Motor neuron (in vitro differentiated cells): ENCODE measurements around the gene COX17. TPM values are rescaled to one million over a fixed set of nuclear protein-coding genes. Genes with fewer than 3 reads are reported as not detected.

Experiments
- ATAC-seq, 8 experiments: fragments of 200-7000 bp; cut with Tn5 transposase; replicated peaks in 6 of 8; 2 replicates each; pipeline ENCODE4 v1.8.0; 2021; ENCODE audit warnings: mild to moderate bottlenecking in 8 of 8, moderate library complexity in 8 of 8
- H3K27ac ChIP-seq, 2 donors: fragments of 250-450 bp; sonication (Bioruptor Pico); 2 replicates each; pipeline ENCODE4 v1.9.0; 2021; ENCODE audit warnings: antibody characterized with exemption in 2 of 2, mild to moderate bottlenecking in 2 of 2, moderate library complexity in 1 of 2
- H3K4me1 ChIP-seq, 2 donors: fragments of 250-450 bp; sonication (Bioruptor Pico); replicated peaks in 1 of 2; 2 replicates each; pipeline ENCODE4 v1.6.1; 2021; ENCODE audit warnings: antibody characterized with exemption in 2 of 2, mild to moderate bottlenecking in 2 of 2, moderate library complexity in 1 of 2
- H3K4me3 ChIP-seq, 5 donors: fragments of 250-450 bp; sonication (Bioruptor Pico); 2 replicates each; pipeline ENCODE4 v1.9.0; 2021; ENCODE audit warnings: antibody characterized with exemption in 5 of 5, mild to moderate bottlenecking in 5 of 5, moderate library complexity in 4 of 5
- WGBS, 10 experiments: fragments of 450-650 bp; shearing (Covaris generic); methylation state at CpG; one replicate each; pipeline ENCODE4 v1.0.0; 2022; 5-methylcytosine and 5-hydroxymethylcytosine counted together
- in situ Hi-C, 9 experiments: fragments of 400-800 bp; cut with MboI; loops; one replicate each; pipeline ENCODE4 v1.15.0; 2021; ENCODE audit warnings: low sequenced_read_pairs in 9 of 9, low pct_unique_long_range_greater_than_20kb in 2 of 9; ENCODE audit not compliant: unreplicated experiment in 9 of 9
- total RNA-seq, 8 experiments: library from RNA; unstranded; fragments of 300-600 nt; gene quantifications; 2 replicates each; pipeline versions ENCODE4 v1.2.3 to v1.2.4, GENCODE V29; 2022

The COX17 gene
- total RNA-seq, 8 experiments from 2014 or later, result 46.4 to 71.4 (median 54.9) TPM

DNA sequence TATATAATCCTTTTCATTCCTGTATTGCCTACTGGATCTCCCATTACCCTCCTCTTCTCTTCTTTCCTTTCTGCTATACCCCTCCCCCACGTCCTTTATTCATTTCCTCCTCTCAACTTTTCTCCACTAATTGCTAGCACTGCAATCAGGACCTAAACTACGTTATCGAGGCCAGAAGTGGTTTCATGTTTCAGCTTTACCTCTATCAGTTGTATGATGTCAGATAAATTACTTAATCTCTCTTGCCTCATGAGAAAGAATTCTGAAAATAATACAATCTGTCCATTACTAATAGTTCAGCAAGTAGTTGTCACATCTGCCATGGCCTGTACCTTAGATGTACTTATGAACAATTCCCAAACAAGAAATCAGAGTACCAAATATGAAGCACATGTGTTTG lies 27.4 kb downstream of the COX17 start:
- in situ Hi-C loops, result no loop called here

DNA sequence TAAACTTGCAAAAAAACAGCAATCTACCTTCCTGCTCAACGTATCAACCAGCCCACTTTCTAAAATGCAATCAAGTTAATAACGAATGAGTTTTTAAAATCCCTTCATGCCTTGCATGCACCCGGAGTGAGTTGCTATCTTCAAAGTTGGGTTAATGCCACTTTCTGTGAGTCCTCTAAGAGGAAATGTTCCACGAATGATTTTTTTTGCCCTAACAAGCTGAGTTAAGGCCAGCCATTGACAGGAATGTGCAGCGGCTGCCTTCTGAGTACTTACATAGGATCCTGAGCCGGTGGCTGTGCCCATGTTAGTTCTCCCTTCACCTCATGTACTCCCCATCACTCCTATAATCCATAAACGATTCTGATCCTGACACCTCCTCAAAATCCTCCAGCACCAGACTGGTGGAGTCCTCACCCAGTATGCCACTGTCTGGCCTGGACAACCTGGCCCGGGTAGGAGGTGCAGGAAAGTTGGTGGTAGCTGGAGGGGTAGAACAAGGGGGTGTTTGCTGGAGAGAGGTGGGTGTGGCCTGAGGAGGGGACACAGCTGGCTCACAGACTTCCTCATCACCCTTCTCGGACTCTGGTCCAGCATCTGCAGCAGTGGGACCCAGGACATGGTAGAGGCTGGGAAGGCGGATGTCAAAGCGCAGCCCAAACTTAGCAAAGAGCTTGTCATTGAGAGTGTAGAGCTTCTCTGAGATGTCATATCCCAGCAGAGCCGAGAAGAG lies 29.2 kb downstream of the COX17 start:
- no peak for ATAC-seq
- H3K4me3 ChIP-seq, result no peak overlapping the region
- 27 to 70% (median 67%) methylated on average over 1 to 8 of the region's 12 CpGs for WGBS, 10 experiments
- in situ Hi-C loops, result no loop called here
- no peak overlapping the region for H3K27ac ChIP-seq
- peaks cover 0 to 11% of the 10 kb centered on the region in 2 donors for H3K4me1 ChIP-seq

More for the DNA sequence above, 27.4 kb downstream of the COX17 start:
- Histone ChIP-seq H3K27ac (no peak overlapping the region), H3K4me1 (peaks cover 0 to 7% of the 10 kb centered on the region in 2 donors), H3K4me3 (no peak overlapping the region)
- 0 to 76% (median 50%) methylated on average over 2 to 3 of the region's 3 CpGs for WGBS, 10 experiments
- ATAC-seq, result no peak

DNA sequence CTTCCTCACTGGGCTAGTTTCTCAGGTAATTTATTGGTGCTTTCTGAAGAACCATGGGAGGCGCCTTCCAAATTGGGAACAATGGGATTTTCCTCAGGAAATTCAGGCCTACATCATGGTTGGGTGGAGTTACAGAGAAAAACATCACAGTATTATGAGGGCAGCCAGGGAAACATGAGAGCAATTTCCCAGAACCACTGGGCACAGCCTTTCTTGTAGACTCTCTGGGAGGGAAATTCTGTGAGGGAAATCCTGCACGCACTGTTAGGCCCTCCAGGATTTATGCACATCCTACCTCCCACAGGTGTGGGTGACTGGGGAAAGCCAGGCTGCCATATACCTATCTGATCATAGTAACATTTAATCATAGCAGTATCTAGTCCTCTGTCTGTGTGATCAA lies 30.0 kb downstream of the COX17 start:
- Histone ChIP-seq H3K4me3 (no peak overlapping the region), H3K27ac (no peak overlapping the region), H3K4me1 (peaks cover 0 to 17% of the 10 kb centered on the region in 2 donors)
- ATAC-seq, result peak in 5 of 8 experiments; percentile 38 to 87 (median 54)
- in situ Hi-C loops, result no loop called here
- 67 to 100% (median 100%) methylated on average over 1 to 2 of the region's 2 CpGs; no CpG with 5 or more reads in 5 of the 10 experiments for WGBS, 10 experiments

DNA sequence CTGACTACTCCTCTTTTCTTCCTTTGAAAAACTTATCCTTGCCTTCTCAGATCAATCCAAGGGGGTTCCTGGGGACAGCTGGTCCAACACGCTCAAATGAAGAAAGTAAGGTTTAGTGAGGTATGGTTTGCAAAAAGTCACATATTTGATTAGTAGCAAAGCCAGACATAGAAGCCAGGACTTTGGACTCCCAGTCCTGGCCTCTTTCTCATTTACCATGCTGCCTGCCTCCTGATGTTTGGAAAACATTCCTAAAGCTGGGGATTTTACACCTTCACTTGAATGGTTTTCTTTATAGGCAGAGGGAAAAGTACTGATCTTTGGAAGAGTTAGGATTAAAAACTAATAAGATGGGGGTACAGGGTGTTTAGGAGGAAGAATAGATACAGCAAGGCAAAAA lies 31.4 kb downstream of the COX17 start:
- peaks cover 0 to 17% of the 10 kb centered on the region in 2 donors for H3K4me1 ChIP-seq
- H3K4me3 ChIP-seq, result no peak overlapping the region
- no peak overlapping the region for H3K27ac ChIP-seq
- in situ Hi-C loops, result no loop called here
- ATAC-seq, result no peak
- WGBS, 10 experiments, result 40 to 100% (median 100%) methylated on average over 1 of the region's 1 CpG; no CpG with 5 or more reads in 3 of the 10 experiments

DNA sequence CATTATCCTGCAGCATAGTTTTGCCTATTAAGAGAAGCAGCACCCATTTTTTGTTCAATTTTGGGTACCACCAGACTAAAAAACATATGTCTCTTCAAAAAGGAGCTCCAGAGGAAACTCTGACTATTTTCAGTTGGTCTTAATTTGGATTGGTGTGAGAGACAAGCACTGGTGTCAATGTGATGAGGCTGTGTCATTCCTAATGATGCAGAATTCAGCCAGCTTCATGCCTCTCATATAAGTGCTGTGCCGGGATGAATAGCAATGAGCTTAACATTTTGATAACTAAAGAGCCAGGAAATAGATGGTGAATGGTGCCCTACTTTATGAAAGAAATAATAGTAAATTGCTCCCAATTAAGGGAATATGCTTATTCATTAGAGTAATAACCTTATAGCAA lies 32.7 kb downstream of the COX17 start:
- no peak overlapping the region for H3K27ac ChIP-seq
- H3K4me3 ChIP-seq, result no peak overlapping the region
- in situ Hi-C loops, result no loop called here
- ATAC-seq, result no peak
- 78 to 100% (median 100%) methylated on average over 1 of the region's 1 CpG; no CpG with 5 or more reads in 3 of the 10 experiments for WGBS, 10 experiments
- H3K4me1 ChIP-seq, result peaks cover 0 to 17% of the 10 kb centered on the region in 2 donors

DNA sequence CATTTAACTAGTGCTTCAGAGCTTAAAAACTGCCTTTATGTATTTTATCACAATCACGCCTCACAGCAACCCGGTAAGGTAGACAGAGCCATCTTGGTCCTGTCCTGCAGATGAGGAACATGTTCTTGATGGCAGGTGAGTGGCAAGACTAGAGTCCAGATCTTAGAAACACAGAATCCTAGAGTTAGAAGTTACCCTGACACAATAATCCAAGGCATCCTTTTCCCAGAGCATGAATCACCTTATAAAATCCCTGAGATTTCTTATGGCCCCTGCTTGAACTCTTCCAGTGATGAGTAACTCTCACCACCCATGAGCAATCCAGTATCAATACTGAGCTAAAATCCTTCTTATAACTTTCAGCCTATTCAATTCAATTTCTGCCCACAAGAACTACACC lies 33.7 kb downstream of the COX17 start:
- 50 to 100% (median 86%) methylated on average over 1 to 2 of the region's 2 CpGs; no CpG with 5 or more reads in 3 of the 10 experiments for WGBS, 10 experiments
- H3K4me1 ChIP-seq, result peaks cover 7 to 22% of the 10 kb centered on the region in 2 donors
- peak in 4 of 8 experiments; percentile 11 to 48 (median 26) for ATAC-seq
- in situ Hi-C loops, result no loop called here
- no peak overlapping the region for H3K27ac ChIP-seq
- H3K4me3 ChIP-seq, result no peak overlapping the region

DNA sequence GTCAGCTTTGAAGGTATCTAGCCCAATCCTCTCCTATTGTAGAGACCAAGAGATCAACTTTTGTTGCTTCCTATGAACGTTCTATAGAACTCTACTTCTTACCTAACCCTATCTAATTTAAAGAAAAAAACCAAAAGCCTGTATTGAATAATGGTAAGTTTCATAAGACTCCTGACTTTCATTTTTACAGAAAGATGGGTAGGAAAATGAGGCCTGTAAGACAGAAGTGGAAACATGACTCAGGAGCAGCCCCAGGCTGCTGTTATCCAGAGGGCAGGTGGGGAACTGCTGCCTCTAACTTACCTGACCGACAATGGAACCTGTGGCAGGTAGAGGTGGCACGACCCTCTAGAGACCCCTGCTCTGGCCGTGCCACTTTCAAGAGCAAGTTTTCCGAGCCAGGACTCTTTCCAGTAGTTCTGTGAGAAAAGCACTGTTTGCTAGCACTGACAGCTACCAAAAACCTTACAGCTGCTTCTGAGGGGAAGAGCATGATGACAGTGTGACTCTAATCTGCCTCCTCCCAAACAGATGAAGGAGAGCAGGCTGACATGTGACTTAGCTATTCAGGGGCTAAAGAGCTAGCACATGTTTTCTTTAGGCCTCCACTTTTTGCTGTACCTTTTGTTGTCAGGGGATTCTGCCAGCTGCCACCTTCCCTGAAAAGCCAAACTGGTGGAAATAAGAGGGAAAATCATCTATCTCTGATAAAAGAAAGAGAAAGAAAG lies 34.3 kb downstream of the COX17 start:
- peak in 4 of 8 experiments; percentile 2 to 21 (median 8) for ATAC-seq

DNA sequence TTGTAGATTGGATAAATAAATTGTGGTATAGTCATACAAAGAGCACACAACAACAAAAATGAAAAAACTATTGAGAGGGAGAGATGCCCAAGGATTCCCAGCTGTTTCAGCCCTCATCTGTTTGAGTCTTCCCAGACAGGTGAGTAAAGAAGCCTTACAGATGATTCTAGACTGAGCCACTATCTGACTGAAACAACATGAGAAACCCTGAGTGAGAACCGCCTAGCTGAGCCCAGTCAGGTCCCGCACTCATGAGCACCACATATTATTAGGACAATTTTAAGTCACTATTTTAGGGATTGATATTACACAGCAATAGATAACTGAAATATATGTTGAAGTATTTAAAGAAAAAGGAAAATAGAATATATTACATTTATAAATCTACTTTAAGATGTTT lies 35.8 kb downstream of the COX17 start:
- WGBS, 10 experiments, result 86 to 100% (median 100%) methylated on average over 1 to 2 of the region's 2 CpGs; no CpG with 5 or more reads in 3 of the 10 experiments
- in situ Hi-C loops, result no loop called here
- no peak overlapping the region for H3K4me3 ChIP-seq
- no peak overlapping the region for H3K27ac ChIP-seq
- peaks cover 11 to 20% of the 10 kb centered on the region in 2 donors for H3K4me1 ChIP-seq
- ATAC-seq, result no peak

More for the DNA sequence above, 34.3 kb downstream of the COX17 start:
- WGBS, 10 experiments, result 14 to 100% (median 69%) methylated on average over 1 to 2 of the region's 5 CpGs; no CpG with 5 or more reads in 1 of the 10 experiments
- peaks cover 11 to 27% of the 10 kb centered on the region in 2 donors for H3K4me1 ChIP-seq
- no peak overlapping the region for H3K27ac ChIP-seq
- H3K4me3 ChIP-seq, result no peak overlapping the region
- in situ Hi-C loops, result no loop called here

DNA sequence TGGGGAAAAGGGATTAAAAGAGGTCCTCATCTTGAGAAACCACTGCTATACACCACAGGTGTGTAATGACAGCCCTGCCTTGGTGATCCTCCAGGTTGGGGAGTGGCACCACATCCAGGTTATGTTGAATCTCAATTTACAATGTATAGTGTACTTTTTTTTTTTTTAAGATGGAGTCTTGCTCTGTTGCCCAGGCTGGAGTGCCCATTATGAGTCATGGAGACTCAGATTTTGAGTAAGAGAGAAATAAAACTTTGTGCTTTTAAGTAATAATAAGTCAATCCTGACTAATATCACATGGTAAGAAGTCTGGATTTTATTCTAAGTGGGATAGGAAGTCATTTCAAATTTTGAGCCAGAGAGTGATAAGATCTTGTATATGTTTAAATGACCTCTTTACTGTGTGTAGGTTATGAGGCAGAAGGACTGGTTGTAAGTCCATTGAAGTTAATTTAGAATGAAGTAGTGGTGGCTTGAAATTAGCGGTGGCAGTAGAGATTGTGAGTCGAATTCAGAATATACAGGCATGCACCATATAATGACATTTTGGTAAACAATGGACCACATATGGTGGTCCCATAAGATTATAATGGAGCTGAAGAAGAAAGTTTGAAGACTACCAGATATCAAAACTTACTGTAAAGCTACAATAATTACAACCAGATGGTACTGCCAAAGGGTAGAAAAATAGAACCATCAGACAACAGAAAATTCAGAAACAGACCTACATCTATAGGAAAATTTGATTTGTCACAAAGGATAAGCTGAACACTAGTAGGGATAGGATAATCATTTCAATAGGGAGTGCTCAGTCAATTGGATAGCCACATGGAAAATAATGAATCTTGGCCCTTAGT lies 37.5 kb downstream of the COX17 start:
- no peak overlapping the region for H3K27ac ChIP-seq
- in situ Hi-C loops, result no loop called here
- no peak overlapping the region for H3K4me3 ChIP-seq
- 60 to 100% (median 83%) methylated on average over 1 to 2 of the region's 2 CpGs; no CpG with 5 or more reads in 3 of the 10 experiments for WGBS, 10 experiments
- ATAC-seq, result no peak
- peaks cover 11 to 20% of the 10 kb centered on the region in 2 donors for H3K4me1 ChIP-seq

DNA sequence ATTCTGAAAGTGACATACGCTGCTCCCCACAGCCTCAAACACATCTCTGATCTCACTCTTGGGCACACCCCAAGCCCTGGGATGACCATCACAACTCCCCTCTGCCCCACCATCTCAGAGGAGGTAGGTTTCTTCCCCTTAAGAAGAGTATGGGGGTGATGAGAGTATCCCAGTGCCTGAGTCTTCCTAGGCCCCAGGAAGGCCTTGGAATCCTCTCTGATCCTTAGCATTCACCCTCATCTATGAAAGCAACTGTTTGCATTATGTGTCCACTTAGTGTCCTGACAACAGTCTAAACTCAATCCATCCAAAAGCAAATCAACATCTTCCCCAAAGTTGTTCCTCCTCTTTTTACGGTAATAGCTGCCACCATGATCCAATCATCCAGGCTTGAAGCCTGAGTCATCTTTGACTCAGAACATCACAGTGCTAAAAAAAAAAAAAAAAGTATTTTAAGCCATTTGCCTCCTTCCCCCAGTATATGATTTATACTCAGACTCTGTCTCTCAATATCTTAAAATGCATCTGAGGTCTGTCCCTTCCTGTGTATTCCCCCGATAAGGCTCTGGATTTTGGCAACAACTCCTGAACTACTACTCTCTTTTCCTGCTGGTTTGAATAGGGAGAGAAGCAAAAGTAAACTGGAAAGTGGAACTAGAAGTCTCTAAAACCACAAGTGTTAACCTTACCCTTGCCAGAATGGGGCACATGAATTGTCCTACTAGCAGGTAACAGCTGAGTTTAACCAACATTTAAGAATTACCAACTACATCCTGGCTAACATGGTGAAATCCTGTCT lies 39.3 kb downstream of the COX17 start:
- in situ Hi-C loops, result no loop called here
- ATAC-seq, result peak in 7 of 8 experiments; percentile 6 to 89 (median 28)
- no peak overlapping the region for H3K4me3 ChIP-seq
- 0 to 100% (median 87%) methylated on average over 1 to 3 of the region's 3 CpGs; no CpG with 5 or more reads in 4 of the 10 experiments for WGBS, 10 experiments
- H3K27ac ChIP-seq, result peak overlapping the region in 1 of 2 donors; percentile 80
- H3K4me1 ChIP-seq, result peaks cover 11 to 14% of the 10 kb centered on the region in 2 donors

DNA sequence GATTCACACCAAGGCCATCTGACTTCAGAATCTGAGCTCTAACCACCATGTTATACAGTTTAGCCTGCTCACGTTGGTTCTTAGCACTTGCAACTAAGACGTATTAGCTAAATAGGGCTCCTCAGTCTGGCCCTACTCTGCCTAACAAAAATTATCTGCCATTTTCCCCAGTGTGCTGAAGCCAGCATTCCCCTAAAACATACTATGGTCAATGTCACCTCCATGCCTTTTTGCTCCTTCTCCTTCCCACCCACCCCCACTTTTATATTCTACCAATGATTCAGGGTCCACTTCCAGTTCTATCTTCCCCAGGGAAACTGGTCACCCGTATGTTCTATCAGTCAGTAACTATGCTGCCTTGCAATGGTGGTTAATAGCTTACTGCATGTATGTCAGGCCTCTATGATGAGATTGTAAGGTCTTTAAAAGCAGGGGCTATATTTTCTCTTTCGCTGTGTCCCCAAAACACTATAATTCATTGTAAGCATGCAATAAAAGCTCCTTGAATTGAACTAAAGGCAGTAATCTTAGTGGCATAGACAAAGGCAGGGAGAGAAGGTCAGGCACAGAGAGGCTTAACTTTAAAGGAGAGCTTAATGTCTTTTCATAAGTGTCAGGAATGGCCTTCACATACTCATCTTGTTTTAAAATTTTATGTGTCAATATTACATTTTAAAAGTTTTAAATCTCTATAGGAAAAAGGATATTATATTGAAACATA lies 40.2 kb downstream of the COX17 start:
- in situ Hi-C loops, result no loop called here
- 80 to 100% (median 98%) methylated on average over 1 to 4 of the region's 4 CpGs; no CpG with 5 or more reads in 2 of the 10 experiments for WGBS, 10 experiments
- Histone ChIP-seq H3K4me1 (peaks cover 10 to 11% of the 10 kb centered on the region in 2 donors), H3K27ac (no peak overlapping the region), H3K4me3 (no peak overlapping the region)
- ATAC-seq, result no peak
